Testis (tissue), 3 donors: Measurements from ENCODE around the gene SLC52A1. TPM values are rescaled to one million over a fixed set of nuclear protein-coding genes. Genes with fewer than 3 reads are reported as not detected.

Experiments
- DNase-seq: peaks from one replicate; pipeline ENCODE4 v3.0.0-alpha.2; 2019
- H3K27ac ChIP-seq, 2 donors: fragments of 200-600 bp; sonication (generic); one replicate each; pipeline ENCODE4 v1.5.1; 2019
- H3K27me3 ChIP-seq: fragments of 200-600 bp; sonication (generic); one replicate; pipeline ENCODE4 v1.5.1; 2019
- H3K36me3 ChIP-seq: fragments of 200-600 bp; sonication (generic); one replicate; pipeline ENCODE4 v1.5.1; 2017; ENCODE audit warnings: low read depth; ENCODE audit errors: missing control alignments
- H3K4me1 ChIP-seq: fragments of 200-600 bp; sonication (generic); one replicate; pipeline ENCODE4 v1.5.1; 2019
- H3K4me3 ChIP-seq, 2 donors: fragments of 200-600 bp; sonication (generic); one replicate each; pipeline ENCODE4 v1.5.1; 2017 to 2019
- H3K9me3 ChIP-seq: fragments of 200-600 bp; sonication (generic); one replicate; pipeline ENCODE4 v1.5.1; 2017
- POLR2A ChIP-seq: fragments of 450-650 bp; IDR thresholded peaks from one replicate; pipeline ENCODE4 v1.6.1; 2017; ENCODE audit warnings: antibody characterized with exemption, mild to moderate bottlenecking, moderate library complexity
- WGBS, 2 donors: methylation state at CpG; one replicate each; pipeline ENCODE4 v1.1.5; 2018; 5-methylcytosine and 5-hydroxymethylcytosine counted together
- intact Hi-C: fragments of 100-400 bp; cut with DNase I; formaldehyde crosslinking; loops from one replicate; pipeline ENCODE4 v1.15.1; 2023; ENCODE audit warnings: low total_unique reads
- polyA plus RNA-seq: library from polyadenylated mRNA; stranded (reverse); fragments of 350-450 nt; fragmentation: Illumina TruSeq; extraction: RNeasy Lipid Tissue Mini Kit (QIAGEN cat#74804); gene quantifications from one replicate; pipeline ENCODE4 v1.2.3, GENCODE V29; 2014; ENCODE audit warnings: low read depth, low replicate concordance; ENCODE audit not compliant: insufficient read depth
- total RNA-seq, 2 donors: library from RNA; depleted of rRNA; stranded (reverse); fragments of >200 nt; gene quantifications; one replicate each; pipeline ENCODE4 v1.2.3, GENCODE V29; 2016
- TF ChIP-seq, protein P1 (sequence below), 3 experiments: fragments of 450-650 bp in 2 of 3; fragments of 200-600 bp in 1 of 3; sonication (generic) in 1 of 3; IDR thresholded peaks; one replicate each; pipeline ENCODE4 v1.5.1; 2016 to 2019; ENCODE audit warnings: antibody characterized with exemption in 3 of 3, mild to moderate bottlenecking in 2 of 3, moderate library complexity in 1 of 3

Gene SLC52A1
- total and polyA plus RNA-seq, 3 donors from 2014 or later, result 0.50 to 1.7 (median 0.99) TPM

DNA sequence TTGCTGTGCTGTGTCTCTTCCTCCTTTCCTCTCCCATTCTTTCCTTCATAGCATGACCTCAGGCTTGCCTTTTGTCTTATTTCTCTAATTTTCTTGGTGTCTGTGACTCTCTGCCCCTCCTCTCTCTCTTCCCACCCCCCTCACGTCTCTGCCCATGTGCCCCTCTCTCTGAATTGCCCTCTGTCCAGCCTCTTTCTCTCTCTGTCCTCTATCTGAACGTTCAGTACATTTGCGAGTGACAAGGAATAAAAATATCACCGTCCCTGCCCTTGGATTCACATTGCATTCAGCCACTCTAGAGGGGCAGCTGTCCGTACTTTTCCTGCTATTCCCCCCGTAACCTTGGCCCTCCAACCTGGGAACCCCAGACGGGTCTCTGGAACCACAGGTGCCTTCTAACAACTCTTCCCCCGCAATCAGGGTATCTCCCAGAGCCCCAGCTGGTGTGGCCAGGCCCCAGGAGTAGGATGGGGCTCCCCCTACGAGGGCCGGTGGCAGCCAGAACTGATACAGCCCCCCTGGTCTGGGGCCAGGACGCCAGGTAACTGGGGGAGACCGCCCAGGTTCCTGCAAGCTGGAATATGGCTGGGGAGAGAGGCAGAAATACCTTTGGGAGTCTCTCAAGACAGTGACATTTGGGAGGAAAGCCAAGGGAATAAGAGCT, 35.7 kb downstream of the SLC52A1 start:
- no peak for DNase-seq
- H3K36me3 ChIP-seq, result no peaks in the 10 kb centered on the region
- WGBS, 2 donors, result 67 to 71% methylated on average over 11 to 12 of the region's 12 CpGs
- no peaks in the 10 kb centered on the region for H3K9me3 ChIP-seq
- H3K4me1 ChIP-seq, result peaks cover 20% of the 10 kb centered on the region
- intact Hi-C loops, result no loop called here
- H3K27ac ChIP-seq, result no peak overlapping the region
- TF ChIP-seq POLR2A, result no peak
- TF ChIP-seq, protein P1, sequence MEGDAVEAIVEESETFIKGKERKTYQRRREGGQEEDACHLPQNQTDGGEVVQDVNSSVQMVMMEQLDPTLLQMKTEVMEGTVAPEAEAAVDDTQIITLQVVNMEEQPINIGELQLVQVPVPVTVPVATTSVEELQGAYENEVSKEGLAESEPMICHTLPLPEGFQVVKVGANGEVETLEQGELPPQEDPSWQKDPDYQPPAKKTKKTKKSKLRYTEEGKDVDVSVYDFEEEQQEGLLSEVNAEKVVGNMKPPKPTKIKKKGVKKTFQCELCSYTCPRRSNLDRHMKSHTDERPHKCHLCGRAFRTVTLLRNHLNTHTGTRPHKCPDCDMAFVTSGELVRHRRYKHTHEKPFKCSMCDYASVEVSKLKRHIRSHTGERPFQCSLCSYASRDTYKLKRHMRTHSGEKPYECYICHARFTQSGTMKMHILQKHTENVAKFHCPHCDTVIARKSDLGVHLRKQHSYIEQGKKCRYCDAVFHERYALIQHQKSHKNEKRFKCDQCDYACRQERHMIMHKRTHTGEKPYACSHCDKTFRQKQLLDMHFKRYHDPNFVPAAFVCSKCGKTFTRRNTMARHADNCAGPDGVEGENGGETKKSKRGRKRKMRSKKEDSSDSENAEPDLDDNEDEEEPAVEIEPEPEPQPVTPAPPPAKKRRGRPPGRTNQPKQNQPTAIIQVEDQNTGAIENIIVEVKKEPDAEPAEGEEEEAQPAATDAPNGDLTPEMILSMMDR (IDR thresholded peaks at IDR 0.05), result no peak
- H3K4me3 ChIP-seq, result no peak overlapping the region
- no peaks in the 10 kb centered on the region for H3K27me3 ChIP-seq

DNA sequence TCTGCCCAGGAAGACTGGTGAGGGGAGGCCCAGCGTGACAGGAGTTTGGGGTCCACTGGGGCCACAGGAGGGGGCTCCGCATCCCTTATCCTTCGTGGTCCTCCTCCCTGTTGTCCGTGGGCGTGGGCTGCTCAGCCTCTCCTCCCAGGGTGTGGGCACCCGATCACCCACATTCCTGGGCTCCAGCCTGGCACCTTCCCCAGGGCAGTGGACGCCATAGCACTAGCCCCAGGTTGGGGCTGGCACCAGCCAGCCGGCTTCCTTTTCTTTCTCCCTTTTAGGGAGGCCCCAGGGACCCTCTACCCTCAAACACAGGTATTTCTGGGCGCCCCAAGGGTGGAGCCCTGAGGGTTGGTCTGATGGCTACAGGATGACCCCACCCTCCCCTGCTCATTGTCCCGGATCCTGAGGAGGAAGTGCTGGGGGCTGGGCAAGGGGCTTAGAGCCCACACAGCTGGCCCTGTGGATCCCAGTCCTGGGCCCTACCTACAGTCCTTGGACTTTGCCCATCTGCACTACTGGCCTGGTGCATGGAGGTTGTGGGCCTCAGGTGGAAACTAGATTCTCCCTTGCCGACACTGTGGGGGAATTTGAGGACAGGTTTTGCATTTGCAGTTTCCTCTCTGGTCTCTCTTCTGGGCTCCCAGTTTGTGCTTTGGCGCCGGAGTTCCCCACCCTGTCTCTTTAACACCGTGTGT, 36.3 kb downstream of the SLC52A1 start:
- intact Hi-C loops, result no loop called here
- Histone ChIP-seq H3K4me3 (peak overlapping the region; percentile 85 to 89), H3K27ac (peak overlapping the region in 1 of 2 donors; percentile 72), H3K4me1 (peaks cover 20% of the 10 kb centered on the region), H3K27me3 (no peaks in the 10 kb centered on the region), H3K36me3 (no peaks in the 10 kb centered on the region), H3K9me3 (no peaks in the 10 kb centered on the region)
- no peak for TF ChIP-seq POLR2A
- TF ChIP-seq, protein P1 (IDR thresholded peaks at IDR 0.05), result no peak
- WGBS, 2 donors, result 17 to 19% methylated on average over 4 to 14 of the region's 14 CpGs
- no peak for DNase-seq

DNA sequence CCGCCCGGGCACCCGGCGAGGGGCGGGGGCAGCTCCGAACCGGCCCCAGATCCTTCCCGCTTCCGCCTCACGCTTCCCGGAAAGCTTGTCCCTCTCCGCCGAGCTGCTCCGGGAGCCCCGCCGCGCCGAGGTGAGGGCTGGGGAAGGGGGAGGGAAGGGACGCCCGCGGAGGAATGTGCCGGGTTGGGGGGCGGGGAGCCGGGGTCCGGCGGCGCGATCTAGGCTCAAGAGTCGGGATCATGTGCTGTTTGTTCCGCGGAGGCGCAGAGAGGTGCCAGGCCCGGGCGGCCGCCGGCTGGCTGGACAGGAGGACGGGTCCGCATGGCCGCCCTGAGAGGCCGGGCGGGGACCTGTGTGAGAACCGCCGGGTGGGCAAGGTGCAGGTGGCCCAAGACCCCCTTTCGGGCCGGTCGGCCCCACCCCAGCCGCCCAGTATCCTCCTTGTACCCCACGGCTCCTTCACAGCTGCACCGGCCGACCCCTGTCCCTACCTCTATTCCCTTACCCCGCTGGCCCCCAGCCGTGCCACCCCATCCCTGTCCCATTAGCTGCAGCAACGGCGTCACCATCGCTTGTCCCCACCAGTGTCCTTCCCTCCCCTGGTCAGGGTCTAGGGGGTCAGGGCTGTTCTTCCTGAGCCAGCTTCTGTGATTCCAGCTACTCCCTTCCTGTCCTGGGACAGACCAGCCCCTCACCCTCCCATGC, 37.0 kb downstream of the SLC52A1 start:
- no peaks in the 10 kb centered on the region for H3K36me3 ChIP-seq
- H3K4me1 ChIP-seq, result peaks cover 20% of the 10 kb centered on the region
- TF ChIP-seq, protein P1 (IDR thresholded peaks at IDR 0.05), result no peak
- TF ChIP-seq POLR2A, result no peak
- H3K27ac ChIP-seq, result peak overlapping the region; percentile 72 to 92
- H3K9me3 ChIP-seq, result no peaks in the 10 kb centered on the region
- intact Hi-C loops, result no loop called here
- H3K27me3 ChIP-seq, result no peaks in the 10 kb centered on the region
- DNase-seq, result peak; percentile 32
- peak overlapping the region; percentile 85 to 89 for H3K4me3 ChIP-seq
- 1 to 2% methylated on average over 11 to 47 of the region's 55 CpGs for WGBS, 2 donors

DNA sequence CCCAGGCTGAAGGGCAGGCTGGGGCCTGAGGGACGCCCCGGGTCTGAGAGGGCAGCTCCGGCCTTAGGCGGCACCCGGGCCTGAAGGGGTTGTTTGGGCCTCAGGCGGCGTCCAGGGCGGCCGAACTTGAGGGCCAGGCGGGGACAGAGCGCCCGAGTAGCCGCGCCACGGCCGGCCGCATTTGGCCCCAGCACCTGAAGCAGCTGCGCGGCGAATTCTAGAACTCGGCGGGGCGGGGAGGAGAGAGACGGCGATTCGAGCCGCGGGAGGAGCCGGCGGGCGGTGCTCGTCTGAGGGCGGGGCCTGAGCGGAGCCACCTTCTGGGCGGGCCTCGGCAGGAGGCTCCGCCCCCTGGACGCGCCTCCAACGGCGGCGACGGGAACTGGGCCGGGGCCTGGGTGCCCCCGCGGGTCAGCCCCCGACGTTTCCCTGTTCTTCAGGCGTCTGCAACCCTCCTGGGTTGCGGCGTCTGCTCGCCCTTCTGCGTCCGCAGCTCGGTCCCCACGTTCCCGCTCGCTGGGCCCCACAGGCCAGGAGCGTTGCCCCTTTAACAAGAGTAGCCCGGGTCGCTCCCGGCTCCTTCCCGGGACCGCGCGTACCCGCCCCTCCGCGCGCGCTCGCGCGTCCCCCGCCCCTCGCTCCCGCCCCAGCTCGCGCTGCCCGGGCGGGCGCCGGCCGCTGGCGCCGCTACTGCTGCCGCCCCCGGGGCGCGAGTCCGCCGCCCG, 37.8 kb downstream of the SLC52A1 start, which contains the start of the genes INCA1 and KIF1C:
Gene INCA1 (minus strand): TSS at position 221 of the 725 bp plus-strand sequence. CDS start 3,085 bp downstream, outside the sequence.
Gene KIF1C (plus strand): TSS at position 649 of the 725 bp plus-strand sequence. CDS start 2,297 bp downstream, outside the sequence.
- Histone ChIP-seq H3K4me3 (peak within 1 kb of the TSS; percentile 85 to 89), H3K9me3 (no peaks in the 10 kb centered on the region), H3K4me1 (peaks cover 20% of the 10 kb centered on the region), H3K27me3 (no peaks in the 10 kb centered on the region), H3K27ac (peak within 1 kb of the TSS; percentile 80 to 92), H3K36me3 (no peaks in the 10 kb centered on the region)
- DNase-seq, result peak; percentile 94
- TF ChIP-seq POLR2A, result peak; percentile 58
- TF ChIP-seq, protein P1 (IDR thresholded peaks at IDR 0.05), result peak in 1 of 3 experiments; percentile 21
- 0% methylated on average over 10 to 37 of the region's 93 CpGs for WGBS, 2 donors
- intact Hi-C loops, result no loop called here
